Tibial artery (tissue), 4 donors: ENCODE results near the gene ANKS4B.

Experiments used
- DNase-seq, 2 donors: peaks; one replicate each; pipeline ENCODE4 v3.0.0-alpha.2; 2019
- H3K27ac ChIP-seq, 2 donors: fragments of 200-600 bp; sonication (generic) in 1 of 2; 1 replicate in 1 of 2; 2 replicates in 1 of 2; pipeline ENCODE4 v1.5.1; 2018 to 2019; ENCODE audit warnings: mild to moderate bottlenecking in 1 of 2
- H3K27me3 ChIP-seq, 2 donors: fragments of 200-600 bp; sonication (generic) in 1 of 2; one replicate each; pipeline versions ENCODE4 v1.5.1 to v1.6.0; 2016 to 2019
- H3K36me3 ChIP-seq, 3 donors: fragments of 200-600 bp; sonication (generic) in 2 of 3; one replicate each; pipeline ENCODE4 v1.5.1; 2016 to 2019; ENCODE audit warnings: mild to moderate bottlenecking in 2 of 3
- H3K4me1 ChIP-seq, 4 donors: fragments of 200-600 bp; sonication (generic) in 2 of 4; 1 replicate in 3 of 4; 2 replicates in 1 of 4; pipeline ENCODE4 v1.5.1; 2016 to 2019
- H3K4me3 ChIP-seq, 2 donors: fragments of 200-600 bp; sonication (generic) in 1 of 2; 1 replicate in 1 of 2; 2 replicates in 1 of 2; pipeline ENCODE4 v1.5.1; 2018 to 2019; ENCODE audit warnings: mild to moderate bottlenecking in 2 of 2
- H3K9me3 ChIP-seq, 3 donors: fragments of 200-600 bp; sonication (generic) in 1 of 3; one replicate each; pipeline ENCODE4 v1.5.1; 2016 to 2019
- intact Hi-C: fragments of 100-400 bp; cut with DNase I; formaldehyde crosslinking; loops from one replicate; pipeline ENCODE4 v1.15.0; 2023; ENCODE audit warnings: low total_unique reads
- TF ChIP-seq, protein P1 (sequence below), 2 experiments: fragments of 200-600 bp in 1 of 2; fragments of 450-650 bp in 1 of 2; IDR thresholded peaks; one replicate each; pipeline ENCODE4 v1.5.1; 2017 to 2019; ENCODE audit warnings: antibody characterized with exemption in 2 of 2, mild to moderate bottlenecking in 1 of 2, moderate library complexity in 1 of 2

The ANKS4B gene

DNA sequence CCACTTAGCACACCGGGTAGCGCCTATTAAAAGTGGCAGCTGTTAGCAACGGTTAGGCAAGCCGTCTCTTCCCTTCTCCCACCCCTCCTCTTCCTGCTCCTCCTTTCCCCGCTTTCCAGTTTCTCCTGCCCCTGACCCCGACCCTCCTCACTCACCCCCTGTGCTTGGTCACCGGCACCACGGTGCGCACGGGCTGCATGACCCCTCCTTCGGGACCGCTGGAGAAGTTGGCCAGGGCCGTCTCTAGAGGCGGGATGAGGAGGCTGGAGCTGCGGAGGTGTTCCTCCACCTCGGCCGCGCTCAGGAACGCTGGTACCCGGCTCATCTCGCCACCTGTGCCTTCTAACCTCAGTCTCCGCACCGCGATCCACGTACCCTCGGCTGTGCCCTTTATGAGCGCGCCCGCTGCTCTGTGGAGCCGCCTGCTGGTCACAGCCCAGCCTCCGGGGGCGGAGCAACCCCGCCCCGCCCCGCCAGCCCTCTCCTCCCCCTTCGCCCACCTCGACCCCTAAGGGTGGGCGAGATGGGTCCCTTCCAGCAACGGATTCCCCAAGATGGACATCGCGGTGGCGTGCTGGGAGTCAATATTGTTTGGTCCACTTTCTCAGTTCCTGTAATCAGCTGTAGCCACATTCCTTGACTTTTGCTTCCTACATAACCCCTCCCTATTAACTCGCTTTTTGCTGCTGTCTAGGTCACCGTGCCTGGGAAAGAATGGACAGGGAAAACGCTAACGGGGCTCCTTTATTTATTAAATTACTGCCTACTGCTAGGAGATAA, 44.6 kb downstream of the ANKS4B start, which contains the start of gene CRYM:
TSS of gene CRYM (minus strand) at position 364 of the 780 bp plus-strand sequence. CDS start at position 325, 39 bp downstream.
- Histone ChIP-seq H3K36me3 (no peaks in the 10 kb centered on the region), H3K27ac (peak within 1 kb of the TSS; percentile 17 to 59), H3K27me3 (peaks cover 0 to 17% of the 10 kb centered on the region in 2 donors), H3K4me1 (peaks cover 0 to 12% (median 9%) of the 10 kb centered on the region in 4 donors), H3K9me3 (no peaks in the 10 kb centered on the region), H3K4me3 (peak within 1 kb of the TSS; percentile 37 to 60)
- TF ChIP-seq, protein P1, sequence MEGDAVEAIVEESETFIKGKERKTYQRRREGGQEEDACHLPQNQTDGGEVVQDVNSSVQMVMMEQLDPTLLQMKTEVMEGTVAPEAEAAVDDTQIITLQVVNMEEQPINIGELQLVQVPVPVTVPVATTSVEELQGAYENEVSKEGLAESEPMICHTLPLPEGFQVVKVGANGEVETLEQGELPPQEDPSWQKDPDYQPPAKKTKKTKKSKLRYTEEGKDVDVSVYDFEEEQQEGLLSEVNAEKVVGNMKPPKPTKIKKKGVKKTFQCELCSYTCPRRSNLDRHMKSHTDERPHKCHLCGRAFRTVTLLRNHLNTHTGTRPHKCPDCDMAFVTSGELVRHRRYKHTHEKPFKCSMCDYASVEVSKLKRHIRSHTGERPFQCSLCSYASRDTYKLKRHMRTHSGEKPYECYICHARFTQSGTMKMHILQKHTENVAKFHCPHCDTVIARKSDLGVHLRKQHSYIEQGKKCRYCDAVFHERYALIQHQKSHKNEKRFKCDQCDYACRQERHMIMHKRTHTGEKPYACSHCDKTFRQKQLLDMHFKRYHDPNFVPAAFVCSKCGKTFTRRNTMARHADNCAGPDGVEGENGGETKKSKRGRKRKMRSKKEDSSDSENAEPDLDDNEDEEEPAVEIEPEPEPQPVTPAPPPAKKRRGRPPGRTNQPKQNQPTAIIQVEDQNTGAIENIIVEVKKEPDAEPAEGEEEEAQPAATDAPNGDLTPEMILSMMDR (IDR thresholded peaks at IDR 0.05) = peak; percentile 63 to 90
- intact Hi-C loops = no loop called here
- peak; percentile 43 to 76 for DNase-seq

DNA sequence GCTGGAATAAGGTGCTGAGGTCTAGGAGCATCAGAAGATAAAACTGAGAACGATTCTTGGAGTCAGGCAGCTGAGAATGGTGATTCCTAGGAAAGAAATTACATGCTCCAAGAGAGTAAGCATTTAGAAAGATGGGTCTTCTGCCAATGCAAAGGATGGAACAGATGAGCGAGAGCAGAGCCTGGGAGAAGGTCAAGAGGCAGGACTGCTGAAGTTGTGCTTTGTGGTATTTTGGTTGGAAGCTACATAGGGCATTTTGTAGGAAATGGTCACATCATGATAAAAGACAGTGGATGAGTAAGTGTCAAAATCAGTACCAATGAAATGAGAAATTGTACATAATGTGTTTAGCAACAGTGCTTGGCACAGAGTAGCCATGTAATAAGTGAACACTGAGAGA, 46.0 kb downstream of the ANKS4B start:
- no peak overlapping the region for H3K4me3 ChIP-seq
- H3K27ac ChIP-seq = no peak overlapping the region
- TF ChIP-seq, protein P1 (IDR thresholded peaks at IDR 0.05) = no peak
- H3K9me3 ChIP-seq = no peaks in the 10 kb centered on the region
- peaks cover 0 to 23% (median 16%) of the 10 kb centered on the region in 4 donors for H3K4me1 ChIP-seq
- no peaks in the 10 kb centered on the region for H3K36me3 ChIP-seq
- DNase-seq = no peak
- intact Hi-C loops = no loop called here
- H3K27me3 ChIP-seq = peaks cover 0 to 17% of the 10 kb centered on the region in 2 donors

DNA sequence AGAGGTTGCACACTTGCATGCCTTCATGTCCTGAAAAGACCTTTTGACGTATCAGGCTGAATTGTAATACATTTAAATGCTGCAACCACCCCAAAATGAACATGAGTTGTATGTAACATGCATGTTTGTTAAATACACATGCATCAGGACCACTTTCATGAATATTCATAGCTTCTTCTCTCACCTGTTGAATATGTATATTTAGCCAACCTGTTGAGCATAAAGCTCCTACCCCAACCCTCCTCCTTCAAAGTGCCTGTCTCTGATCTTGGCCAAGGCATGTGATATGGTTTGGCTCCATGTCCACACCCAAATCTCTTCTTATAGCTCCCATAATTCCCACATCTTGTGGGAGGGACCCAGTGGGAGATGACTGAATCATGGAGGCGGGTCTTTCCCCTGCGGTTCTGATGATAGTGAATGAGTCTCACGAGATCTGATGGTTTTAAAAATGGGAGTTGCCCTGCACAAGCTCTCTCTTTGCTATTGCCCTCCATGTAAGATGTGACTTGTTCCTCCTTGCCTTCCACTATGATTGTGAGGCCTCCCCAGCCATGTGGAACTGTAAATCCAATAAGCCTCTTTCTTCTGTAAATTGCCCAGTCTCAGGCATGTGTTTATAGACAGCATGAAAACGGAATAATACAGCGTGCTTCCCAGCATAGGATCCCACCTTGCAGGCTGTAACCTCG, 48.3 kb downstream of the ANKS4B start:
- Histone ChIP-seq H3K4me1 (peaks cover 0 to 31% (median 19%) of the 10 kb centered on the region in 4 donors), H3K36me3 (no peaks in the 10 kb centered on the region), H3K27me3 (peaks cover 0 to 13% of the 10 kb centered on the region in 2 donors), H3K27ac (no peak overlapping the region), H3K4me3 (no peak overlapping the region), H3K9me3 (no peaks in the 10 kb centered on the region)
- intact Hi-C loops = no loop called here
- DNase-seq = no peak
- TF ChIP-seq, protein P1 (IDR thresholded peaks at IDR 0.05) = no peak

DNA sequence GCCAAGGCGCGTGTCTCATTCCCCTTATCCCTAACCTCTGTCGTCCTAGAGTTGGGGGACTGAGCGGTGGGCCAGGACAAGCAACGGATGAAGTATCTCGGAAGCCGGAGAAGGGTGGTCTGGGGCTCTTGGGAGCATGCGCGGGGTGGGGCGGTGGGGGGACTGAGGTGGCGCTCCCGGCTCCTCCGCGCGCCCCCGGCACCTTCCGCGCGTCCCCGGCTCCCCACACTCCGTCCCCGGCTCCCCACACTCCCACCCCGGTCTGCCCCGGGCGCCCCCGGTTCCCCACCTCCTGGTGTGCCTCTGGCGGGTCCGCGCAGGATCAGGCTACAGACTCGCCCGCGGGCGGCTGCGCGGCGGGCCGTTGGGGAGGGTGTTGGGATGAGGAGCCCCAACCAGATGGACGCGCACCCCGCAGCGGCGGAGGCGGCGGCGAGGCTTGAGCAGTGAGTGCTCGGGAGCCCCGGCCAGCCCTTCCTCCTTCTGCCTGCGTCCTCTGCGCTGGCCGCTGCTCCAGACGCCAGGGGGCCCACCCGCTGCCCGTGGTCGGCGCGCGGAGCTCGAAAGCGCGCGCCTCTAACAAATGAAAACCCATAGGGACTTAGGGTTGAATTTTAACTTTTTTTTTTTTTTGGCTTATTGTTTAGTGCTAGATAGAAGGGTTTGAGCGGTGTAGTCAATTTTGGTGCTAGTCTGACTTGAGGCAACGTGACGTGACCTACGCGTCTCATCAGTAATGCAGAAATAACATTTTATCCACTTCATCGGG, 50.2 kb downstream of the ANKS4B start:
- Histone ChIP-seq H3K27ac (peak overlapping the region; percentile 42 to 52), H3K9me3 (no peaks in the 10 kb centered on the region), H3K4me1 (peaks cover 0 to 24% (median 7%) of the 10 kb centered on the region in 4 donors), H3K27me3 (peaks cover 0 to 5% of the 10 kb centered on the region in 2 donors), H3K4me3 (peak overlapping the region; percentile 35 to 51), H3K36me3 (no peaks in the 10 kb centered on the region)
- TF ChIP-seq, protein P1 (IDR thresholded peaks at IDR 0.05) = peak; percentile 39 to 59
- intact Hi-C loops = no loop called here
- peak; percentile 49 to 70 for DNase-seq

DNA sequence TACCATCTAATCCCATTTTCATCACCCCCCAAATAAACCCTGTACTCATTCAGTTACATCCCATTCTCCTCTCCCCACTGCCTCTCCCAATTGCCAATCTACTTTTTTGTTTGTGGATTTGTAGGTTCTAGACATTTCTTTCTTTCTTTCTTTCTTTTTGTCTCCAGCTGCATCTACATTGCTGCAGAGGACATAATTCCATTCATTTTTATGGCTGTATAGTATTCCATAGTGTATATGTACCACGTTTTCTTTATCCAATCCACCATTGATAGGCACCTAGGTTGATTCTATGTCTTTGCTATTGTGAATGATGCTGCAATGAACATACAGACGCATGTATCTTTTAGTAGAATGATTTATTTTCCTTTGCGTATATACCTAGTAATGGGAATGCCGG, 50.9 kb downstream of the ANKS4B start:
- H3K27ac ChIP-seq = no peak overlapping the region
- peak overlapping the region; percentile 35 to 51 for H3K4me3 ChIP-seq
- H3K27me3 ChIP-seq = peaks cover 0 to 5% of the 10 kb centered on the region in 2 donors
- peaks cover 0 to 24% (median 7%) of the 10 kb centered on the region in 4 donors for H3K4me1 ChIP-seq
- intact Hi-C loops = no loop called here
- TF ChIP-seq, protein P1 (IDR thresholded peaks at IDR 0.05) = no peak
- H3K9me3 ChIP-seq = no peaks in the 10 kb centered on the region
- H3K36me3 ChIP-seq = no peaks in the 10 kb centered on the region
- no peak for DNase-seq
